GM19397 (cell line): ENCODE measurements around the gene TMEM9B.
"Not testable (repeated sequence)": the region's sequence is repeated elsewhere in the genome, so short reads cannot be mapped to it uniquely, and the experiment has no call there.

ENCODE experiments used
- ATAC-seq: cut with Tn5 transposase; IDR thresholded peaks from one replicate; pipeline ENCODE4 v1.9.1; 2021; ENCODE audit warnings: mild to moderate bottlenecking, moderate library complexity; ENCODE audit not compliant: unreplicated experiment

The TMEM9B gene

DNA sequence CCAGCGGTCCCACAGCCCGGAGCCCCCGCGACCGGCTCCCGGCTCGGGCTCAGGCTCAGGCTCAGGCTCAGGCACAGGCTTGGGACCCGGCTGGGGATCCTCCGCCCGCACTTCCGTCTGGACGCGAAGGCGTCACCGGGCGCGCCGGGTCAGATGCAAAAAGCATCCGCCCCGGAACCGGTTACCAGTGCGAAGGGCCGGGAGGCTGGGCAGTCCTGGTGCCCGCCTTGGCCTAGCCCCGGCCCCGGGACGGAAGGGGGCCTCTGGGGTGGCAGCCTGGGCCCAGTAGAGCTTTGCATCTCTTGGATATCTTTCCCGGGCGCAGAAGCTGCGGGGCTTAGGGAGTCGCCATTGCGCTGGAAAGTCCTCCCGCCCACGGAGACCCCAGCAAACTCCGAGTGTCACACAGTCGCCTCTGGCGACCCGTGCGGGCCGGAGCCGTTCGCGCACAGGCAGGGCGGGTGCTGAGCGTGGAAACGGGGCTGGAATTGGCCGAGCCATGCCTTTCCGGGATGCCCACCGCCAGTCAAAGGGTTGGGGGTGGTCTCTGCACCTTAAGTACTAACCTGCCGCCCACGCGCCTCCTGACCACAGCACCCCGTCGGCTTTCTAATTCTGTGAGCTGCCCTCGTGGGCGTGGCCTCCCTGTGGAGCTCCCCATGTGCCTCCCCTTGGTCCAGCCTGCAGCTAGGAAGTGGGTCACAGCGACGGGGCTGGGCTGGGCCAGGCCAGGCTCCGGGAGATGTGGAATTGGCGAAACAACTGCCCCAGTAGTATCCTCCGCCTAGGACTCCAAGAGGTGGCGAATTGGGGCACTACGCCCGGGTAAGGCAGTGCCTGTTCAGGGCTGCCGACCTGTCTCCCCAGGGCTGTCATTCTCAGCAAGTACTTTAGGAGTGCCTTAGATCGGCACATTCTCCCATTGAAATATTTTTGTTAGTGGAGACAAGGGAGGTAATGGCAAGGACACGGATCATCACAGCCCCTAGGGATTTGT lies at the start of gene TMEM9B:
TMEM9B (minus strand) TSS at position 119 of the 997 bp plus-strand sequence. CDS start 129 bp downstream, outside the sequence.
- peak; percentile 90 for ATAC-seq

DNA sequence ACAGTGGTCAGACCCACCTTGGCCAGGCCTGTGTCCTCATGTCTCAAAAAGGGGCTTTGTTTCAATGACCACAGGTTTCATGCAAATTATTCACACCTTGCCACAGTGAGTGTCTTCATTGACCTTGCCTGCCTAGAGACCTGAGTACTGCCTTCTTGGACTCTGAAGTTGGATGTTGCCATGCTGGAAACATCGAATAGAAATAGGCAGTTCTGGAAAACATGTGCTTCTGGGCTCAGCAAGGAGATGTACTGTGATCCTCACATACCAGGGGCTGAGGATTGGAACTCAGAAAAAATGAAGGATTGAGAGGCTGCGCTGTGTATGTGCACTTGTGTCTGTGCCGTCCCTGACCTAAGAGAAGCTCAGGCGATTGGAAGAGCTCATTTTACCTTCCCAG lies 49.1 kb upstream of the TMEM9B start:
- no peak for ATAC-seq

DNA sequence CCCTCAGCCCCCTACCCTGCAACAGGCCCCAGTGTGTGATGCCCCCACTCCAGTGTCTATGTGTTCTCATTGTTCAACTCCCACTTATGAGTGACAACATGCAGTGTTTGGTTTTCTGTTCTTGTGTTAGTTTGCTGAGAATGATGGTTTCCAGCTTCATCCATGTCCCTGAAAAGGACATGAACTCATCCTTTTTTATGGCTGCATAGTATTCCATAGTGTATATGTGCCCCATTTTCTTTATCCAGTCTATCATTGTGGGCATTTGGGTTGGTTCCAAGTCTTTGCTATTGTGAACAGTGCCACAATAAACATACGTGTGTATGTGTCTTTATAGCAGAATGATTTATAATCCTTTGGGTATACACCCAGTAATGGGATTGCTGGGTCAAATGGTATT lies 45.3 kb upstream of the TMEM9B start:
- ATAC-seq, result not testable (repeated sequence)

- no peak for ATAC-seq
These were observed 44.4 kb upstream of the TMEM9B start for GRCh38 chr11:9008661-9009060.

DNA sequence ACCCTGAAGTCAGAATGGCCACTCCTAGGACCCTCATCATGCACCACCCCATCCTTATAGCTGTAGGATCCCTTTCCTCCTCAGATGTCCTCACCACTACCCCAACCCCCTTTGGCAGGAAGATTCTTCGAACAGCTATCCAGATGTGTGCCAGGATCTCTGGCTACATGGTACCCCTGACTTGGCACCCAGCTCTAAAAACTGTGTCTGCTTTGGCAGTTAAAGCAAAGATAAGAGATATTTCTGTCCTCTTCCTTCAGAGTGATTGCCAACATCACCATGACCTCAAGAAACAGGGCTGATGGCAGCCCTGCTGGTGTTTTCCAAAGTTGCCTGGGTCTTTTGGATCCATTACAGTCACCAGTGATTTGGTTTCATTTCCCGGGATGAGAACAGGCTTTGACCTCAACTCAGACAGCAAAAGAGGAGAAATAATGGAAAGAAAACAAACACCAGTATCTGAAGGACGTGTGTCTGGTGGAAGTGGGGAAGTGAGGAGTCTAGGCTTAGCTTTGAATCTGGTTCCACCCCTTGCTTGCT lies 43.8 kb upstream of the TMEM9B start:
- no peak for ATAC-seq

DNA sequence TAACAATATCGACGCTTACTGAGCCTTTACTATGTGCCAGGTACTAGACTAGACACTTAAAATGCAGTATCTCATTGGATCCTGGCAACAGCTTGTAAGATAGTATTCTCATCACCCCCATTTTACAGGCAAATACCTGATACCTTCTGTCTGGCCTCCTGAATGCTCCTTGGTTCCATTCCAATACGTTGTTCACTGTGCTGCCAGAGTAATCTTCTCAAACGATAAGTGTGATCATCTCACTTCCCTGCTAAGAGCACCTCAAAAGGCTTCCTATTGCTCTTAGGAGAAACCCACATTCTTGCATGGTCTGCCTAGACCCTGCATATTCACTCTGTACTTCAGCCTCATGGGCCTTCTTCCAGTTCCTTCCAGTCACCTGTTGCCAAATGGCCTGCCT lies 40.8 kb upstream of the TMEM9B start:
- ATAC-seq, result no peak

DNA sequence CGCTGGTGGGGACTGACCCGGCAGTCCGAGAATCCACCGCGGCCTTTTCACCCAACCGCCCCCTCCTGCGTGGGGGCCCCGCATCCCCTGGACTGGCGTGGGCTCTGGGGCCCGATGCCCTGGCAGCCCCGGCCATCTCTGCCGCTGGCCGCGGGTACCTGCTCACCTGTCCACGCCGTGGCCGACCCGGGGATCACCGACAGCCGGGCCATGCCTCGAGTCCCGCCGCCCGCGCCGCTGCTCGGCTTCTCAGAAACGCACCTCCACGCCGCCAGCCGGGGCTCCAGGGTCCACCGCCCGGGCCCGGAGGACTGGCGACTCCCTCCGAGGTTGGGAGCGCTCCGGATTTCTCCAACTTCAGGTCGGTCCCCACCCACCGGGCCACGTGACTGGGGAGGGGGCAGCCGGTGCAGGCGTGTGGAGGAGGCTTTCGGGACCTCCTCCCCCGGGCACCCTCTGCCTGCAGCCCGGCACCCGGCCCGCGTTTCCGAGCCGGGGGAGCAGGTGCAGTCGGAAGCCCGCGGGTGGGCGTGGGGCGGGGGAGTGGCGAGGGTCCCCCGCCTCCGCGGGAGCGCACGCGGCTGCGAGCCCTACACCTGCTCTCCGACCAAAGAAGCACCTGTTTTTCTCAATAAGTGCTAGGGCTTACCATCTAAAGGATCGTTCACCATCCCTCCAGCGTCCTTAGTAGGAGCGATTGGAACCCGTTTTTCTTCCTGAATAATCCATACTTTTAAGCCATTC lies 40.1 kb upstream of the TMEM9B start:
- no peak for ATAC-seq

GRCh38 chr11:9003573-9004182 lies 39.4 kb upstream of the TMEM9B start, which contains the start of gene NRIP3:
Gene NRIP3, minus strand, starts transcription at chr11:9004001. Its CDS starts 66 bp downstream, at chr11:9003935.
- ATAC-seq, result no peak

GRCh38 chr11:9002920-9003572 lies 38.8 kb upstream of the TMEM9B start:
- no peak for ATAC-seq

DNA sequence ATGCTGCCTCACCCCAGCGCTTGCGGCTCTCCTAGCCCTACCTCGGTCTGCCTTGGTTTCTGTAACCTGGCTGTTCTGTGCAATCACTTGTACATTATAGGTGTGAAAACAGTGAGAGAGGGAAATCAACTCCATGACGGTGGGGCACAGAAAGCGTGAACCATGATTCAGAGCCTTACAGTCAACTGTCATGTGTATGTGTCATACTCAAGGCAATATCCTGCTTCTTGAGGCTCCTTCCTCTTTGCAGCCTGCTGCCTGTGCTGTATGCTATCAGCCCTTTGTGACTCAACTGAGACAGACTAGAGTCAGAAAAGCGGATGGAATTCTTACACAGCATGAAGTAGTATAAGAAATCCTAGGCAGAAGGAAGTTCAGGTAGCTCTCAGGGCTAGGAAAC lies 37.5 kb upstream of the TMEM9B start:
- no peak for ATAC-seq

- ATAC-seq, result no peak
These were observed 33.8 kb upstream of the TMEM9B start for GRCh38 chr11:8998017-8998416.

GRCh38 chr11:8997451-8997850 lies 33.2 kb upstream of the TMEM9B start:
- no peak for ATAC-seq

GRCh38 chr11:8989453-8989852 lies 25.2 kb upstream of the TMEM9B start:
- ATAC-seq, result no peak

DNA sequence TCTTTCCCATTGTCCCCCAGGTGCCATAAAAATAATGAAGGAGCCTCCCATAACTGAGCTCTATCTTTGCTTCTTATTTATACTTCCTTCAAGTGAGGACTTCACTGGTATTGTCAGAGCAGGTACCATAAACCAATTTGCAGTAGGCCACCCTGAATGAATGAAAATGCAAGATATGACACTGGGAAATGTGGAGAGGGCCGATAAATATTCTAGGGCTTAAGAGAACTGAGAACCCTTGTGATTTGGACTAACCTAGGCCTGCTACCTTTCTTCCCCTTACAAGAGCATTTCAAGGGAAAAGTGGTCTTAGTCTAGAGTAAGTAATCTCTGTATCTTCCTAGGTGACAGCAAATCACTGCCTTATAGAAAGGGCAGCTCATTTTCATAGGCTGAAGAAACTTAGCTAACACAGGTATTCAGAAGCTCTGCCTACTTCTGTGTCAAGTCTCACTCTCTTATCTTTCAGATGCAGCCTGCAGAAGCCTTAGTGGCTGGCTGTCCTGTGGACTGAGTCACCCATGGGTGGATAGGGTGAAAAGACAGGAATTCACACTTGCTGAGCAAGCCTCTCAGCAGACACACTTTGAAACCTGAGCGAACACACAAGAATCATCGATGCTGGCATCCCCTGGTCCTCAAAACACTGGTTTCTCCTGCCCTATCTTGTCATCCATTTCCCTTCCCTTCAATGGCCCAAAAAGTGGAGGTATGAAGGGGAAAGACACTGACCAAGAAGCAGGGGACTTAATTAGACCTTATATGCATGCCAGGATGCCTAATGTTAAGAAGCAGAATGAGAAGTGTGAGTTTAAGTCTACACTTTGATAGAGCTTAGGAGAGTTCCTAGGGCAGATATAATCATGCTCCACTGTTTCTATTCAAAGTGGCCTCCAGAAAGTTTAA lies 24.3 kb upstream of the TMEM9B start:
- no peak for ATAC-seq

DNA sequence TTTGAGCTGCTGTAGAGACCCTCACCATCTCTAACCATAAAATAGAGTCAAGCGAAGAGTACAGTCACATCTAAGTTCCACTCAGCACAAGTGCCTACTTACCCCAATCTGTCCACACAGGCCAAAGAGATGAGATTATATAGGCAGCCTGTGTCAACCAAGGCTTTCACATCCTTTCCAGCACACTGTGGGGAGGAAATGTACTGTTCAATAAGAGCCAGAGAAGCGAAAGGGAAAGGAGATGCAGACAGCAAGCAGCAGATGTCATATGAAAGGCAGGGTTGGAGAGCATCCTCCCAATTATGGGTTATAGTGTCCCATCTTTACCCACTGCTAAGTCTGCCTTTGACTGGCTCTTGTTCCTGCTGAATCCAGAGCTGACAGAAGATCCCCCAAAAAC lies 23.2 kb upstream of the TMEM9B start:
- ATAC-seq, result no peak

- not testable (repeated sequence) for ATAC-seq
These were observed 22.5 kb upstream of the TMEM9B start for GRCh38 chr11:8986772-8987171.

DNA sequence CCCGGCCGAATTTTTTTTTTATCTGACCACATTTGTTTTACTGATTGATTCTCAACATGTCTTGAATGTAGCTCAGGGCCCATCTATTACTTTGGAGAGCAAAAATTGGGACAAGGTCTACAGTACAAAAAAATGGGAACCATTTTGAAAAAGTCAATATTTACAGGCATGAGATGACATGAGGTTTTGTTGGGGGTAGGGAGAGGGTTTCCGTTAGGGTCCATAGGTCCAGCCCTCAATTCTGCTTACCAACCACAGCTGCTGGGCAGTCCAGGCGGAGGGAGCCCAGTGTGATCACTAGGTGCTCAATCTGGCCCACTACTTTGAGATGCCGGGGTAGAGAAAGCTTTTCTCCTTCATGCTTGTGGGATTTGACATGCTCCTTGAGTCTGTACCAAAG lies 21.2 kb upstream of the TMEM9B start:
- no peak for ATAC-seq

- no peak for ATAC-seq
These were observed 19.3 kb upstream of the TMEM9B start for GRCh38 chr11:8983552-8983951.

- no peak for ATAC-seq
These were observed 16.2 kb upstream of the TMEM9B start for GRCh38 chr11:8980485-8980884.
